Smooth muscle cell (in vitro differentiated cells): ENCODE measurements around the gene NCOR1. TPM values are rescaled to one million over a fixed set of nuclear protein-coding genes. Genes with fewer than 3 reads are reported as not detected.

Source experiments
- DNase-seq: peaks from one replicate; lab custom pipeline; 2025; ENCODE audit not compliant: unreplicated experiment; lab: John Stamatoyannopoulos, UW
- H2AFZ ChIP-seq: fragments of 200-600 bp; sonication (generic); 2 replicates; pipeline ENCODE4 v1.6.0; 2016; ENCODE audit warnings: antibody characterized with exemption, low read depth, mild to moderate bottlenecking
- H3F3A ChIP-seq: fragments of 200-600 bp; sonication (generic); 2 replicates; pipeline ENCODE4 v1.6.0; 2017; ENCODE audit warnings: antibody characterized with exemption, low read depth
- H3K27ac ChIP-seq: fragments of 200-600 bp; sonication (generic); 2 replicates; pipeline ENCODE4 v1.5.1; 2016; ENCODE audit warnings: low read depth, mild to moderate bottlenecking
- H3K27me3 ChIP-seq: fragments of 200-600 bp; sonication (generic); 2 replicates; pipeline ENCODE4 v1.6.1; 2016; ENCODE audit warnings: low read depth, mild to moderate bottlenecking
- H3K36me3 ChIP-seq: fragments of 200-600 bp; sonication (generic); 2 replicates; pipeline ENCODE4 v1.5.1; 2016; ENCODE audit warnings: low read depth
- H3K4me1 ChIP-seq: fragments of 200-600 bp; sonication (generic); 2 replicates; pipeline ENCODE4 v1.5.1; 2016; ENCODE audit warnings: low read depth
- H3K4me2 ChIP-seq: fragments of 200-600 bp; sonication (generic); 2 replicates; pipeline ENCODE4 v1.6.0; 2016; ENCODE audit warnings: mild to moderate bottlenecking
- H3K4me3 ChIP-seq: fragments of 200-600 bp; sonication (generic); 2 replicates; pipeline ENCODE4 v1.5.1; 2016; ENCODE audit warnings: mild to moderate bottlenecking
- H3K79me2 ChIP-seq: fragments of 200-600 bp; sonication (generic); 2 replicates; pipeline ENCODE4 v1.6.0; 2016; ENCODE audit warnings: low read depth, mild to moderate bottlenecking
- H3K9ac ChIP-seq: fragments of 200-600 bp; sonication (generic); 2 replicates; pipeline ENCODE4 v1.6.0; 2016; ENCODE audit warnings: low read depth
- H3K9me3 ChIP-seq: fragments of 200-600 bp; sonication (generic); replicated peaks from 2 replicates; pipeline ENCODE4 v1.5.1; 2016; ENCODE audit warnings: low read depth
- H4K20me1 ChIP-seq: fragments of 200-600 bp; sonication (generic); 2 replicates; pipeline ENCODE4 v1.6.0; 2016; ENCODE audit warnings: low read depth
- CTCF ChIP-seq: fragments of 200-600 bp; sonication (generic); IDR thresholded peaks from 2 replicates; pipeline ENCODE4 v1.5.1; 2017; ENCODE audit warnings: borderline replicate concordance, mild to moderate bottlenecking, antibody characterized with exemption; ENCODE audit not compliant: insufficient read depth, poor library complexity, severe bottlenecking
- WGBS: methylation state at CpG from one replicate; pipeline ENCODE4 v1.1.7; 2016; ENCODE audit warnings: low lambda C conversion rate; 5-methylcytosine and 5-hydroxymethylcytosine counted together
- polyA plus RNA-seq: library from polyadenylated mRNA; unstranded; fragments of >200 nt; fragmentation: Nextera tagmentation; extraction: Ambion mirVana; gene quantifications from 2 replicates; pipeline ENCODE4 v1.2.1, GENCODE V29; 2016
- total RNA-seq: library from RNA; depleted of rRNA; stranded (reverse); fragments of >200 nt; gene quantifications from 2 replicates; pipeline ENCODE4 v1.2.3, GENCODE V29; 2014

The NCOR1 gene
- total and polyA plus RNA-seq, 2 experiments from 2014 or later, result 79.1 to 119 TPM

- no peak for TF ChIP-seq CTCF
- peaks cover 24% of the 10 kb centered on the region for H4K20me1 ChIP-seq
- peaks cover 7% of the 10 kb centered on the region for H3K79me2 ChIP-seq
- H3K27ac ChIP-seq, result no peak overlapping the region
- no peak overlapping the region for H3K4me2 ChIP-seq
- no peaks in the 10 kb centered on the region for H3K9me3 ChIP-seq
- no peak overlapping the region for H3K9ac ChIP-seq
- no peak overlapping the region for H2AFZ ChIP-seq
- H3K4me3 ChIP-seq, result no peak overlapping the region
- no peak for DNase-seq
- WGBS, result 25% methylated on average over 1 of the region's 1 CpG
- H3K36me3 ChIP-seq, result peaks cover 9% of the 10 kb centered on the region
- no peaks in the 10 kb centered on the region for H3F3A ChIP-seq
- no peaks in the 10 kb centered on the region for H3K4me1 ChIP-seq
- H3K27me3 ChIP-seq, result no peaks in the 10 kb centered on the region
Measured at GRCh38 chr17:16106161-16106891, 109.0 kb downstream of the NCOR1 start.

GRCh38 chr17:16104189-16104588 is 111.1 kb downstream of the NCOR1 start:
- peaks cover 4% of the 10 kb centered on the region for H3K79me2 ChIP-seq
- H3K36me3 ChIP-seq, result peaks cover 17% of the 10 kb centered on the region
- H2AFZ ChIP-seq, result no peak overlapping the region
- TF ChIP-seq CTCF, result no peak
- H3K4me1 ChIP-seq, result no peaks in the 10 kb centered on the region
- H3K4me3 ChIP-seq, result no peak overlapping the region
- no peaks in the 10 kb centered on the region for H3K27me3 ChIP-seq
- no peaks in the 10 kb centered on the region for H3K9me3 ChIP-seq
- WGBS, result 95% methylated on average over 4 of the region's 4 CpGs
- no peak overlapping the region for H3K4me2 ChIP-seq
- no peak overlapping the region for H3K27ac ChIP-seq
- no peak overlapping the region for H3K9ac ChIP-seq
- H3F3A ChIP-seq, result no peaks in the 10 kb centered on the region
- DNase-seq, result no peak
- H4K20me1 ChIP-seq, result peaks cover 10% of the 10 kb centered on the region

GRCh38 chr17:16101440-16101839 is 113.9 kb downstream of the NCOR1 start:
- no peak overlapping the region for H3K4me3 ChIP-seq
- no peak for DNase-seq
- H3K79me2 ChIP-seq, result peaks cover 4% of the 10 kb centered on the region
- H3K4me2 ChIP-seq, result no peak overlapping the region
- no peaks in the 10 kb centered on the region for H3K4me1 ChIP-seq
- H4K20me1 ChIP-seq, result peaks cover 10% of the 10 kb centered on the region
- H3K9me3 ChIP-seq, result no peaks in the 10 kb centered on the region
- no peak overlapping the region for H3K9ac ChIP-seq
- no peaks in the 10 kb centered on the region for H3K27me3 ChIP-seq
- 98% methylated on average over 6 of the region's 6 CpGs for WGBS
- H3K27ac ChIP-seq, result no peak overlapping the region
- no peak for TF ChIP-seq CTCF
- H3K36me3 ChIP-seq, result peaks cover 35% of the 10 kb centered on the region
- no peak overlapping the region for H2AFZ ChIP-seq
- no peaks in the 10 kb centered on the region for H3F3A ChIP-seq

GRCh38 chr17:16100737-16101400 is 114.5 kb downstream of the NCOR1 start:
- Histone ChIP-seq H3K4me1 (no peaks in the 10 kb centered on the region), H3K27ac (no peak overlapping the region), H3K4me2 (no peak overlapping the region), H3F3A (no peaks in the 10 kb centered on the region), H3K9me3 (no peaks in the 10 kb centered on the region), H4K20me1 (peaks cover 10% of the 10 kb centered on the region), H2AFZ (no peak overlapping the region), H3K9ac (no peak overlapping the region), H3K4me3 (no peak overlapping the region), H3K79me2 (peaks cover 4% of the 10 kb centered on the region), H3K36me3 (peaks cover 36% of the 10 kb centered on the region), H3K27me3 (no peaks in the 10 kb centered on the region)
- TF ChIP-seq CTCF, result no peak
- DNase-seq, result no peak
- 96% methylated on average over 8 of the region's 8 CpGs for WGBS
